Measurements from ENCODE around the gene PIK3R1.

The PIK3R1 gene

GRCh38 chr5:68253624-68254585, 38.3 kb downstream of the PIK3R1 start:
- no peak for DNase-seq

- DNase-seq = no peak
These were observed 39.3 kb downstream of the PIK3R1 start for GRCh38 chr5:68254810-68255209.

- DNase-seq = peak; percentile 26
These were observed 40.0 kb downstream of the PIK3R1 start for GRCh38 chr5:68255305-68256120.

- no peak for DNase-seq
These were observed 41.7 kb downstream of the PIK3R1 start for GRCh38 chr5:68257210-68257609.

GRCh38 chr5:68258531-68258930, 43.0 kb downstream of the PIK3R1 start:
- DNase-seq = no peak

- DNase-seq = no peak
These were observed 44.1 kb downstream of the PIK3R1 start for GRCh38 chr5:68259700-68260099.

GRCh38 chr5:68260467-68260866, 44.9 kb downstream of the PIK3R1 start:
- DNase-seq = no peak

- no peak for DNase-seq
These were observed 45.6 kb downstream of the PIK3R1 start for GRCh38 chr5:68261169-68261568.

GRCh38 chr5:68261569-68262065, 46.1 kb downstream of the PIK3R1 start:
- DNase-seq = no peak

GRCh38 chr5:68264024-68264956, 48.7 kb downstream of the PIK3R1 start:
- DNase-seq = no peak

GRCh38 chr5:68265347-68265746, 49.8 kb downstream of the PIK3R1 start:
- no peak for DNase-seq

- no peak for DNase-seq
These were observed 50.4 kb downstream of the PIK3R1 start for GRCh38 chr5:68265822-68266395.

- DNase-seq = no peak
These were observed 50.9 kb downstream of the PIK3R1 start for GRCh38 chr5:68266457-68266856.

- DNase-seq = no peak
These were observed 51.5 kb downstream of the PIK3R1 start for GRCh38 chr5:68267066-68267465.

- DNase-seq = no peak
These were observed 52.7 kb downstream of the PIK3R1 start for GRCh38 chr5:68268101-68268851.

- no peak for DNase-seq
These were observed 53.2 kb downstream of the PIK3R1 start for GRCh38 chr5:68268852-68269130.

- DNase-seq = no peak
These were observed 54.3 kb downstream of the PIK3R1 start for GRCh38 chr5:68269820-68270219.

- DNase-seq = no peak
These were observed 54.9 kb downstream of the PIK3R1 start for GRCh38 chr5:68270399-68270975.

GRCh38 chr5:68271124-68271523, 55.6 kb downstream of the PIK3R1 start:
- no peak for DNase-seq

GRCh38 chr5:68272289-68272688, 56.7 kb downstream of the PIK3R1 start:
- no peak for DNase-seq

- no peak for DNase-seq
These were observed 58.3 kb downstream of the PIK3R1 start for GRCh38 chr5:68273717-68274409.

All from activated CD4-positive, alpha-beta T cell treated with anti-CD3 and anti-CD28 coated beads for 48 hours (primary cell).